ENCODE data around the gene PPP1R13L. TPM values are rescaled to one million over a fixed set of nuclear protein-coding genes. Genes with fewer than 3 reads are reported as not detected.

PPP1R13L gene
- total RNA-seq, 1 donor from 2014 or later = not detected

DNA sequence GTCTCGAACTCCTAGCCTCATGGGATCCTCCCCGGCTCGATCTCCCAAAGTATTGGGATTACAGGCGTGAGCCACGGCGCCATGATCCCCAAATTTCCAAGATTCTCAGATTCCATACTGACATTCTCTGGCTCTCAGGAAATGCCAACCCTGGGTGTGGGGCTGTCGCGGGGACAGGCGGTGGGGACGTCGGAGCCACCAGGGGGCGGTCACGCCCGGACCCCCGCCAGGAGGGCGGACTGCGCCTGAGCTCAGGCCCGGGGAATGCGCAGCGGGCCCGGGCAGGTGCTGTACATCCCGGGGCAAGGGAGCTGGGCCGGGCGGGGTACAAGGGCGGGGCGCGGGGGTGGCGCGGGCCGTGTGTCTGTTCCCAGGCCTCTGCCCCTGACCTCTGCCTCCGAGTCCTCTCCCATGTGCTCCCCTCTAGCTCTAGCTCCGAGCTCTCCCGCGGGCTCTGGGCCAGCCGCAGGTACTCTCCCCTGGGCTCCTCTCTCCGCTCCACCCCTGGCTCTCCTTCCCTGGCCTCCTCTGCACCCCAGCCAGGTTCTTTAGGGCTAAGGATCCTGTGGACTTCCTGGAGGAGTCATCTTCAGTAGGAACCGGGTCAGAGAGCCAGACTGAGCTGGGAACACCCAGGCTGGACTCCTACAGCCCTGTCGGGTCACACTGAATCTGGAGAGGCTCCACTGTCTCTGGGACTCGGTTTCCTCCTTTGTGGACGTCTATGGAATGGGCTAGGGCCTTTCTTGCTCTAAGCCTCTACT lies 2.4 kb downstream of the PPP1R13L start:
- H3K9ac ChIP-seq (ENCODE audit: low read depth in 1 of 3, low read length in 3 of 3) = peak overlapping the region in 1 of 3 donors; percentile 8
- H3K27ac ChIP-seq (ENCODE audit: low read depth, low read length) = no peak overlapping the region
- H3K4me3 ChIP-seq (ENCODE audit: low read length in 3 of 3) = no peak overlapping the region
- peaks cover 38 to 39% (median 39%) of the 10 kb centered on the region in 3 donors for H3K4me1 ChIP-seq (ENCODE audit: control insufficient read depth in 3 of 3, insufficient read depth in 3 of 3, low read length in 3 of 3)
- peaks cover 0 to 24% (median 12%) of the 10 kb centered on the region in 3 donors for H3K27me3 ChIP-seq (ENCODE audit: control insufficient read depth in 3 of 3, insufficient read depth in 3 of 3, low read length in 3 of 3)
- H3K36me3 ChIP-seq (ENCODE audit: control insufficient read depth in 3 of 3, insufficient read depth in 3 of 3, low read length in 3 of 3) = no peaks in the 10 kb centered on the region
- H3K9me3 ChIP-seq (ENCODE audit: control insufficient read depth in 3 of 3, low read length in 3 of 3) = no peaks in the 10 kb centered on the region

DNA sequence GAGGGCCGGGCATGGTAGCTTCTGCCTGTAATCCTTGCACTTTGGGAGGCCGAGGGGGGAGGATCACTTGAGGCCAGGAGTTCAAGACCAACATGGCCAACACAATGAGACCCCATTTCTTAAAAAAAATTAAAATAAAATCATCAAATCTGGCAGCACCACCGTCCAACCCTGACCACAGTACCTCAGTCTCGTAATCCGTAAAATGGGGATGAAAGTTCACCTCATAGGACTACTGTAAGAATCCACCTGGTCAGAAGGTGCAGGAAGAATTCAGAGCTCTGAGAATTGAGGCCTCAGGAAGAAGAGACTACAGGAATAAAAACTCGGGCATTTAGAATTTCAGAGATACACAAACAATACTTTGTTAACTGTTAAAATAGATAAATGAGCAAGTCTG lies 3.1 kb downstream of the PPP1R13L start:
- Histone ChIP-seq H3K27me3 (ENCODE audit: control insufficient read depth in 3 of 3, insufficient read depth in 3 of 3, low read length in 3 of 3) (peaks cover 0 to 24% (median 12%) of the 10 kb centered on the region in 3 donors), H3K4me1 (ENCODE audit: control insufficient read depth in 3 of 3, insufficient read depth in 3 of 3, low read length in 3 of 3) (peaks cover 31 to 33% (median 32%) of the 10 kb centered on the region in 3 donors), H3K27ac (ENCODE audit: low read depth, low read length) (no peak overlapping the region), H3K36me3 (ENCODE audit: control insufficient read depth in 3 of 3, insufficient read depth in 3 of 3, low read length in 3 of 3) (no peaks in the 10 kb centered on the region), H3K9me3 (ENCODE audit: control insufficient read depth in 3 of 3, low read length in 3 of 3) (no peaks in the 10 kb centered on the region), H3K9ac (ENCODE audit: low read depth in 1 of 3, low read length in 3 of 3) (no peak overlapping the region), H3K4me3 (ENCODE audit: low read length in 3 of 3) (no peak overlapping the region)

DNA sequence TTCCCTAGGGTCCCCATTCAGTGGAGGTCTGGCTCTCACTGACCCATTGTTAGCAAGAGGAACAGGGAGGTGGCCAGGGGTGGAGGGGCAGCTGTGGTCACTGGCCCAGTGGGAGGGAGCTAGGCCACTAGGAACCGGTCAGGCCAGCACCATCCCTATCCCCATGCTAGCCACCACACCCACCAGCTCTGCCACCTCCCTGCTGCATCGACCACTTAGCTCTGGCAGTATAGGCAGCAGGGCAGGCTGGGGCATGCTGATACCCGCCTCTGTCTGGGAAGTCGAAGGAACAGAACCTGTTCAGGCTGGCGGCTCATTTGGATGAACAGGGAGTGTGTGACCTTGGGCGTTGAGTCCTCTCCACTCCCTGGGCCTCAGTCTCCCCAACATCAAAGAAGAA lies 4.7 kb downstream of the PPP1R13L start:
- no peak overlapping the region for H3K27ac ChIP-seq (ENCODE audit: low read depth, low read length)

DNA sequence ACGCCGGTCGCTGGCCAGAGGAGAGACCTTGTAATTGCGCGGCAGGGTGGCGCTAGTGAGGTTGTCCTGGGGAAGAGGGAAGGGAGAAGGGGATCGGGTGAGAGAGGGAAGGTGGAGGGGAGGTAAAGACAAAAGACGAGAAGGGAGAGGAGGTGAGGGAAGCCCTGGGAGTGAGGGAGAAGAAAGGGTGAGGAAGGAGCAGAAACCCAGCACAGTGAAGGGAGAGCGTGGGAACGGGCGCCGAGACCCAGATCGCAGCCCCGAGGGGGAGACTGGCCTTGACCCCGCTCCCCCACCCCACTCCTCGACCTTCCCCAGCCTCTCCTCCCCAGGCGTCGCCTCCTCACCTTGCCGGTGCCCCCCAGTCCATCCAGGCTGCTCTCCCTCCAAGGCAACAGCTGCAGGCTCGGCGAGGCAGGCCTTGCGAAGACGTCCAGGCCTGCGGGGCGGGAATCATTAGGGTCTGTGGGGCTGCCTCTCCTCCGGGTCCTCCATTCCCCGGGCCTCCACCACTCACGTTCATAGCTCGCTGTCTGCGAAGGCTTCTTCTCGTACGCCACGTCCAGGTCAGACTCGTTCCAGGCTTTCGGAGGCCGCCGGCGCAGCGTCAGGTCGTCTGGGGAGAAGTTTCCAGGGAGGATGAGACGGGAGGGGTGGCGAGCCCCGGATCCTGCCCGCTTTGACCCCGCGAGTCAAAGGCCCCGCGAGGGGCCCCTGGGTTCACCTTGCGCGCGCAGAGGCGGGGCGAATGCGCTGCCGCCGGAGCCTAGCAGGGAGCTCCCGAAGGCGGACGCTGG lies 8.8 kb downstream of the PPP1R13L start:
- H3K27me3 ChIP-seq (ENCODE audit: control insufficient read depth in 3 of 3, insufficient read depth in 3 of 3, low read length in 3 of 3) = peaks cover 0 to 7% (median 0%) of the 10 kb centered on the region in 3 donors
- H3K4me3 ChIP-seq (ENCODE audit: low read length in 3 of 3) = no peak overlapping the region
- no peak overlapping the region for H3K27ac ChIP-seq (ENCODE audit: low read depth, low read length)
- peaks cover 0 to 7% (median 3%) of the 10 kb centered on the region in 3 donors for H3K4me1 ChIP-seq (ENCODE audit: control insufficient read depth in 3 of 3, insufficient read depth in 3 of 3, low read length in 3 of 3)
- no peaks in the 10 kb centered on the region for H3K9me3 ChIP-seq (ENCODE audit: control insufficient read depth in 3 of 3, low read length in 3 of 3)
- H3K36me3 ChIP-seq (ENCODE audit: control insufficient read depth in 3 of 3, insufficient read depth in 3 of 3, low read length in 3 of 3) = no peaks in the 10 kb centered on the region
- no peak overlapping the region for H3K9ac ChIP-seq (ENCODE audit: low read depth in 1 of 3, low read length in 3 of 3)

More for the DNA sequence above, 4.7 kb downstream of the PPP1R13L start:
- H3K9me3 ChIP-seq (ENCODE audit: control insufficient read depth in 3 of 3, low read length in 3 of 3) = no peaks in the 10 kb centered on the region
- peaks cover 0 to 24% (median 12%) of the 10 kb centered on the region in 3 donors for H3K27me3 ChIP-seq (ENCODE audit: control insufficient read depth in 3 of 3, insufficient read depth in 3 of 3, low read length in 3 of 3)
- no peak overlapping the region for H3K9ac ChIP-seq (ENCODE audit: low read depth in 1 of 3, low read length in 3 of 3)
- H3K4me3 ChIP-seq (ENCODE audit: low read length in 3 of 3) = no peak overlapping the region
- peaks cover 20 to 25% (median 21%) of the 10 kb centered on the region in 3 donors for H3K4me1 ChIP-seq (ENCODE audit: control insufficient read depth in 3 of 3, insufficient read depth in 3 of 3, low read length in 3 of 3)
- H3K36me3 ChIP-seq (ENCODE audit: control insufficient read depth in 3 of 3, insufficient read depth in 3 of 3, low read length in 3 of 3) = no peaks in the 10 kb centered on the region

DNA sequence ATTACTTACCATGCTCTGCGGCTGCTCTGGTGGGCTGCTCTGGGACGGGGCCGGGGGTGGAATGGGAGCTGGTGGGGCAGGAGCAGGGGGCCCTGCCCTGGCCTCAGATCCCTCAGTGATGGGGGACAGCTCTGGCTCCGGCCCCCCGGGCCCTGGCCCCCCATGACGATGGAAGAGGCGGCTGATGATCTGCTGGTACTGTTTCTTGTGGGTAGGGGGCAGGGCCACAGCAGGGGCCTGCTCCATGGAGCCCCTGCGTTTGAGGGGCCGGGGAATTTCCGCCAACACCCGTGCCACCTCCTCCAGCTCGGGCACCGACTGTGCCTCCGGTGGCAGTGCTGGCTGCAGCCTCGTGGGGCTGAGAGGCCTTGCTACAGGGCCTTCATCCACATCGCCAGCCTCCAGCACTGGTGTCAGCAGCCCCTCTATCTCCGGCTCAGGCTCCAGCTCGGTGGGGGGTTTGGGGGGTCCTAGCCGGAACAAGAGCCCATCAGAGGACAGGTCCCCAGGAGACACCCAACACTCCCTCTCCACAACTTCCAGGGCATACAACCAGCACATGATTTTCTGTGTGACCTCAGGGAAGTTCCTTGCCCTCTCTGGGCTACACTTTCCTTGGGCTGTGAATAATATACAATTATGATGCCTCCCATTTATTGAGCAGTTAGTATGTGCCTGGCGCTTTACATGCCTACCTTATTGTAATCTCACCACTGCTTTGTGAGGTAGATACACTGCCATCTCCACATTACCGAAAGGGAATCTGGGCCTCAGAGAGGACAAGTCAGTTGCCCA lies 12.8 kb downstream of the PPP1R13L start:
- no peaks in the 10 kb centered on the region for H3K36me3 ChIP-seq (ENCODE audit: control insufficient read depth in 3 of 3, insufficient read depth in 3 of 3, low read length in 3 of 3)

DNA sequence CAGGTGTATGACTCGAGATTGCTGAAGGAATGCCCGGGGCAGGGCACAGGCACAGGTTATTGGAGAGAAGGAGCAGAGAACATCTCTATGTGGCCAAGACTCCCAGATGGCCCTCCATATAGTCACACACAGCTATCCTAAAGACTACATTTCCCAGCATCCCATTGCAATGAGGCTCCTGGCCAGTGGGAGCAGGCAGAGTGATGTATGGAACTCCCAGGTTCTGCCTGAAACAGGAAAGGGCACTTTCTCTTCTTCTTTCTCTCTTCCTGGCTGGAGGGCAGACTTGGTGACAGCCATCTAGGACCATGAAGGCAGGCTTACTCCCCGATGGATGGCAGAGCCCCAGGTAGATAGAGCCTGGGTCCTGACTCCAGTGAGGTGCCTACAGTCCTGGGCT lies 13.5 kb downstream of the PPP1R13L start:
- H3K9ac ChIP-seq (ENCODE audit: low read depth in 1 of 3, low read length in 3 of 3) = no peak overlapping the region
- no peaks in the 10 kb centered on the region for H3K4me1 ChIP-seq (ENCODE audit: control insufficient read depth in 3 of 3, insufficient read depth in 3 of 3, low read length in 3 of 3)
- no peaks in the 10 kb centered on the region for H3K9me3 ChIP-seq (ENCODE audit: control insufficient read depth in 3 of 3, low read length in 3 of 3)
- no peaks in the 10 kb centered on the region for H3K36me3 ChIP-seq (ENCODE audit: control insufficient read depth in 3 of 3, insufficient read depth in 3 of 3, low read length in 3 of 3)
- no peak overlapping the region for H3K4me3 ChIP-seq (ENCODE audit: low read length in 3 of 3)
- H3K27me3 ChIP-seq (ENCODE audit: control insufficient read depth in 3 of 3, insufficient read depth in 3 of 3, low read length in 3 of 3) = peaks cover under 1 to 5% (median 1%) of the 10 kb centered on the region in 3 donors
- H3K27ac ChIP-seq (ENCODE audit: low read depth, low read length) = no peak overlapping the region

More for the DNA sequence above, 12.8 kb downstream of the PPP1R13L start:
- Histone ChIP-seq H3K27ac (ENCODE audit: low read depth, low read length) (no peak overlapping the region), H3K4me1 (ENCODE audit: control insufficient read depth in 3 of 3, insufficient read depth in 3 of 3, low read length in 3 of 3) (no peaks in the 10 kb centered on the region), H3K4me3 (ENCODE audit: low read length in 3 of 3) (no peak overlapping the region), H3K9me3 (ENCODE audit: control insufficient read depth in 3 of 3, low read length in 3 of 3) (no peaks in the 10 kb centered on the region), H3K27me3 (ENCODE audit: control insufficient read depth in 3 of 3, insufficient read depth in 3 of 3, low read length in 3 of 3) (peaks cover 0 to 3% (median 0%) of the 10 kb centered on the region in 3 donors), H3K9ac (ENCODE audit: low read depth in 1 of 3, low read length in 3 of 3) (no peak overlapping the region)

DNA sequence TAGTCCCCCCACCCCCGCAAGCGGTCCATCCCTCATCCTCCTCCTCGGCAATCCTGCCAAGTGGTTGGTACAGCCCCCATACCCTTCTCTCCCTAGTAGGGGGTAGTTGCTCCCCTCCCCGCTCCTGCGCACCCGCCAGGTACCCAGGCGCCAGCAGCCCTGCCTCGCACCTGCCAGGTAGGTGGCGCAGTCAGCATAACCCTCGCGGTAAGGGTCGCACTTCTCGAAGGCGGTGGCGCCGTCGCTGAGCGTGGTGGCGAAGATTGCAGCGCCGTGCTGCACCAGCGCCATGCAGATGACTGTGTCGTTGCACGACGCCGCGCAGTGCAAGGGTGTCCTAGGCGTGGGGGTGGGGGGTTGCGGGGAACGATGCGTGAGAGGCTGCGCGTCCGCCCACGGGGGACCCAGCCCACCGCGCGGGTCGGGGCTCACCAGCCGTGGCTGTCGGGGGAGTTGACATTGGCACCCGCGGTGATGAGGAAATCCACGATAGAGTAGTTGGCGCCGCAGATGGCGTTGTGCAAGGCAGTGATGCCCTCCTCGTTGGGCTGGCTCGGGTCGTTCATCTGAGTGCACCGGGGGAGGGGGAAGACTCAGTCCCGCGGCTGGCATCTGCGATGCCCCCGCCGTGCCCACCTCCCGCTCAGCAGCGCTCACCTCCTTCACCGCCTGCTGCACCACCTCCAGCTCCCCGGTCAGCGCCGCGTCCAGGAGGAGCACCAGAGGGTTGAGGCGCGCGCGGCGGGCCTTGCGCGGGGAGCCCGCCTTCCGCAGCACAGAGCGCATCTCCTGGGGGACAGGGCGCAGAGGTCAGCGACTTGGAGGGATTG lies 19.3 kb downstream of the PPP1R13L start:
- no peak overlapping the region for H3K9ac ChIP-seq (ENCODE audit: low read depth in 1 of 3, low read length in 3 of 3)

DNA sequence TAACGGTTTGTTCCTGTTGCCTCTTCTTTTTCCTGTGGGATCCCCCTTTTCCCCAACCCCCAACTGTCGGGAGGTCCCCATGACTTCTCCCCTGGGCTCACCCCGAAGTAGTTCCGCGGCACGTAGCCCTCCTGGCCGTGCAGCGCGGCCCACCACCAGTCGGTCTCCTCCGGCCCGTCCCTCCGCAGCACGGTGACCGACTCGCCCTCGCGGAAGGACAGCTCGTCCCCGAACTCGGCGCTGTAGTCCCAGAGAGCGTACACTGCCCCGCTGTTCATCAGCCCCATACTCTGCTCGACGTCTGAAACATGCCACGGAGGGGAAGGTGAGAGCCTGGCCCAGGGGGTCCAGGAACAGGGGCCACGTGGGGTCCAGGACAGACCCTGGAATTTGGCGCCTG lies 22.4 kb downstream of the PPP1R13L start:
- H3K4me3 ChIP-seq (ENCODE audit: low read length in 3 of 3) = no peak overlapping the region
- H3K9ac ChIP-seq (ENCODE audit: low read depth in 1 of 3, low read length in 3 of 3) = no peak overlapping the region
- no peaks in the 10 kb centered on the region for H3K9me3 ChIP-seq (ENCODE audit: control insufficient read depth in 3 of 3, low read length in 3 of 3)
- no peak overlapping the region for H3K27ac ChIP-seq (ENCODE audit: low read depth, low read length)
- H3K27me3 ChIP-seq (ENCODE audit: control insufficient read depth in 3 of 3, insufficient read depth in 3 of 3, low read length in 3 of 3) = peaks cover 17 to 21% (median 18%) of the 10 kb centered on the region in 3 donors
- H3K4me1 ChIP-seq (ENCODE audit: control insufficient read depth in 3 of 3, insufficient read depth in 3 of 3, low read length in 3 of 3) = peaks cover 3 to 6% (median 6%) of the 10 kb centered on the region in 3 donors
- H3K36me3 ChIP-seq (ENCODE audit: control insufficient read depth in 3 of 3, insufficient read depth in 3 of 3, low read length in 3 of 3) = no peaks in the 10 kb centered on the region

More for the DNA sequence above, 19.3 kb downstream of the PPP1R13L start:
- no peak overlapping the region for H3K27ac ChIP-seq (ENCODE audit: low read depth, low read length)
- no peaks in the 10 kb centered on the region for H3K36me3 ChIP-seq (ENCODE audit: control insufficient read depth in 3 of 3, insufficient read depth in 3 of 3, low read length in 3 of 3)
- H3K4me3 ChIP-seq (ENCODE audit: low read length in 3 of 3) = no peak overlapping the region
- no peaks in the 10 kb centered on the region for H3K9me3 ChIP-seq (ENCODE audit: control insufficient read depth in 3 of 3, low read length in 3 of 3)
- H3K27me3 ChIP-seq (ENCODE audit: control insufficient read depth in 3 of 3, insufficient read depth in 3 of 3, low read length in 3 of 3) = peaks cover 17 to 21% (median 18%) of the 10 kb centered on the region in 3 donors
- H3K4me1 ChIP-seq (ENCODE audit: control insufficient read depth in 3 of 3, insufficient read depth in 3 of 3, low read length in 3 of 3) = peaks cover 3 to 6% (median 6%) of the 10 kb centered on the region in 3 donors

DNA sequence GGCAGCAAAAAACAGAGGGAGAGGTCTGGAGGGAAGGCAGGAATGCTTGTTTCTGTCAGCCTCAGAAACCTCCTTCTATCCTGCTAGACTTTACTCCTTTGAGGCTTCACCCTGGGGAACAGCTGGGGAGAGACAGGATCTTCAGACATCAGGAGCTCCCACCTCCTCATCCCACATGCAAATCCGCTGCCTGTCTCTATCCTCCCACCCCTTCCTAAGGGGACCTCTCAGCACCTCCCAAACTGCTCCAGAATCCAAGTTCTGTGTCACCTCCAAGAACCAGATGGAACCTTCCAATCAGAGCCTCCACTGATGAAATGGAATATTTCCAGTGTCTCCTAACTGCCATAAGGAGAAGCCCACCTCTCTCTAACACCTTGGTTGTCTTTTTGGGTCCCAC lies 24.8 kb downstream of the PPP1R13L start:
- peaks cover 4 to 5% (median 4%) of the 10 kb centered on the region in 3 donors for H3K27me3 ChIP-seq (ENCODE audit: control insufficient read depth in 3 of 3, insufficient read depth in 3 of 3, low read length in 3 of 3)
- H3K9me3 ChIP-seq (ENCODE audit: control insufficient read depth in 3 of 3, low read length in 3 of 3) = no peaks in the 10 kb centered on the region
- H3K27ac ChIP-seq (ENCODE audit: low read depth, low read length) = no peak overlapping the region
- no peak overlapping the region for H3K9ac ChIP-seq (ENCODE audit: low read depth in 1 of 3, low read length in 3 of 3)
- no peaks in the 10 kb centered on the region for H3K36me3 ChIP-seq (ENCODE audit: control insufficient read depth in 3 of 3, insufficient read depth in 3 of 3, low read length in 3 of 3)
- H3K4me3 ChIP-seq (ENCODE audit: low read length in 3 of 3) = no peak overlapping the region
- H3K4me1 ChIP-seq (ENCODE audit: control insufficient read depth in 3 of 3, insufficient read depth in 3 of 3, low read length in 3 of 3) = no peaks in the 10 kb centered on the region
